CD4-positive, alpha-beta T cell treated with Interleukin-1 beta for 1 hour (primary cell): ENCODE measurements around the gene CENPH.
"Not testable (repeated sequence)": the region's sequence is repeated elsewhere in the genome, so short reads cannot be mapped to it uniquely, and the experiment has no call there.

Source experiments
- DNase-seq, 2 donors: peaks; one replicate each; pipeline ENCODE4 v3.0.0-alpha.2; 2020 to 2022

CENPH gene

DNA sequence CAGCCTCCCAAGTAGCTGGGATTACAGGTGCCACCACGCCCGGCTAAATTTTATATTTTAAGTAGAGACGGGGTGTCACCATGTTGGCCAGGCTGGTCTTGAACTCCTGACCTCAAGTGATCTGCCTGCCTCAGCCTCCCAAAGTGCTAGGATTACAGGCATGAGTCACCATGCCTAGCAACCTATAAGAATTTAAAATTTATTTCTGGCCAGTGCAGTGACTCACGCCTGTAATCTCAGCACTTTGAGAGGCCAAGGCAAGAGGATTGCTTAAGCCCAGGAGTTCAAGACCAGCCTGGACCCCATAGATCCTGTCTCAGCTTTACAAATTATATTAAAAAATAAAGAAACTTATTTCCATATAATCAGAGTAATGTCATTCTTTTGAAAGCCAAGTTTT is 66.6 kb downstream of the CENPH start:
- DNase-seq: not testable (repeated sequence)

DNA sequence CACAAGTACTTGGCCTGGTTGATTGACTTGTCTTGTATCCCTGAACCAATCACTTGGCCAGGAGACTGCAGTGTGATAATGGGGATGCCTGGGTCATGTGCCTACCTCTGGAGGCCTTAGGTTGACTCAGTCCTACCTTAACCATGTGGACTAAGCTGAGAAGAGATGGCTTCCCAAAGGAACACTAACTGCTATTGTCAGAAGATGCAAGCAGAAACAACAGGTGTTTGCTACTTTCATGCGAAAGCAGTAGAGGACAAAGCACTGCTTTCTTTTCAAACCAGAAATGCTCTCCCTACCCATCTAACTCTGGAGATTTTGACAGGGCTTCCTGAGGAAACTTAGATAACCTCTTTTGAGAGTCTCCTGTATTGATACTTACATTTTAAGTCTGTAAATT is 68.2 kb downstream of the CENPH start:
- no peak for DNase-seq
